Smooth muscle cell (in vitro differentiated cells): ENCODE data around the gene DCAF5. TPM values are rescaled to one million over a fixed set of nuclear protein-coding genes. Genes with fewer than 3 reads are reported as not detected.
A peak's percentile ranks its signal among the peaks of the same experiment; 100 is the strongest.
"Not testable (repeated sequence)": the region's sequence is repeated elsewhere in the genome, so short reads cannot be mapped to it uniquely, and the experiment has no call there.

Experiments used
- DNase-seq: peaks from one replicate; lab custom pipeline; 2025; ENCODE audit not compliant: unreplicated experiment; lab: John Stamatoyannopoulos, UW
- H2AFZ ChIP-seq: fragments of 200-600 bp; sonication (generic); 2 replicates; pipeline ENCODE4 v1.6.0; 2016; ENCODE audit warnings: antibody characterized with exemption, low read depth, mild to moderate bottlenecking
- H3F3A ChIP-seq: fragments of 200-600 bp; sonication (generic); 2 replicates; pipeline ENCODE4 v1.6.0; 2017; ENCODE audit warnings: antibody characterized with exemption, low read depth
- H3K27ac ChIP-seq: fragments of 200-600 bp; sonication (generic); 2 replicates; pipeline ENCODE4 v1.5.1; 2016; ENCODE audit warnings: low read depth, mild to moderate bottlenecking
- H3K27me3 ChIP-seq: fragments of 200-600 bp; sonication (generic); 2 replicates; pipeline ENCODE4 v1.6.1; 2016; ENCODE audit warnings: low read depth, mild to moderate bottlenecking
- H3K36me3 ChIP-seq: fragments of 200-600 bp; sonication (generic); 2 replicates; pipeline ENCODE4 v1.5.1; 2016; ENCODE audit warnings: low read depth
- H3K4me1 ChIP-seq: fragments of 200-600 bp; sonication (generic); 2 replicates; pipeline ENCODE4 v1.5.1; 2016; ENCODE audit warnings: low read depth
- H3K4me2 ChIP-seq: fragments of 200-600 bp; sonication (generic); 2 replicates; pipeline ENCODE4 v1.6.0; 2016; ENCODE audit warnings: mild to moderate bottlenecking
- H3K4me3 ChIP-seq: fragments of 200-600 bp; sonication (generic); 2 replicates; pipeline ENCODE4 v1.5.1; 2016; ENCODE audit warnings: mild to moderate bottlenecking
- H3K79me2 ChIP-seq: fragments of 200-600 bp; sonication (generic); 2 replicates; pipeline ENCODE4 v1.6.0; 2016; ENCODE audit warnings: low read depth, mild to moderate bottlenecking
- H3K9ac ChIP-seq: fragments of 200-600 bp; sonication (generic); 2 replicates; pipeline ENCODE4 v1.6.0; 2016; ENCODE audit warnings: low read depth
- H3K9me3 ChIP-seq: fragments of 200-600 bp; sonication (generic); replicated peaks from 2 replicates; pipeline ENCODE4 v1.5.1; 2016; ENCODE audit warnings: low read depth
- H4K20me1 ChIP-seq: fragments of 200-600 bp; sonication (generic); 2 replicates; pipeline ENCODE4 v1.6.0; 2016; ENCODE audit warnings: low read depth
- WGBS: methylation state at CpG from one replicate; pipeline ENCODE4 v1.1.7; 2016; ENCODE audit warnings: low lambda C conversion rate; 5-methylcytosine and 5-hydroxymethylcytosine counted together
- polyA plus RNA-seq: library from polyadenylated mRNA; unstranded; fragments of >200 nt; fragmentation: Nextera tagmentation; extraction: Ambion mirVana; gene quantifications from 2 replicates; pipeline ENCODE4 v1.2.1, GENCODE V29; 2016
- total RNA-seq: library from RNA; depleted of rRNA; stranded (reverse); fragments of >200 nt; gene quantifications from 2 replicates; pipeline ENCODE4 v1.2.3, GENCODE V29; 2014
- TF ChIP-seq, protein P1 (sequence below): fragments of 200-600 bp; sonication (generic); IDR thresholded peaks from 2 replicates; pipeline ENCODE4 v1.5.1; 2017; ENCODE audit warnings: borderline replicate concordance, mild to moderate bottlenecking, antibody characterized with exemption; ENCODE audit not compliant: insufficient read depth, poor library complexity, severe bottlenecking

DCAF5 gene
- total and polyA plus RNA-seq, 2 experiments from 2014 or later: 23.0 to 45.4 TPM

DNA sequence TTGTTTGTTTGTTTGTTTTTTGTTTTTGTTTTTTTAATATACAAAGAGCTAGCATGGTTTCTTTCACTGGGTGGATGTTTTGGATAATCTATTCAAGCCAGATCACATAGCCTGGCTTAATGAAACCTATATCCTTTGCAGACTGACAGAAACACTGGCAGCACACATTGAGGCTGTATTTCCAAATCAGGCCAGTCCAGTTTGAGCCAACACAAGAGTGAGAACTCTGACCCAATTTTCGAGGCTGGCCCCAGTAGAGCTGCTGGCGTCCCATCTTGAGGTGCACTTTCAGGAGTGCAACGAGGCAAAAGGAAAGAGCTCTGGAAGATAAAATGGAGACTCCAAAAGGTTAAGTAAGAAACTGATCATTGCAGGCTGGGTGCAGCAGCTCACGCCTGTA lies 129.9 kb downstream of the DCAF5 start:
- H3K27ac ChIP-seq: no peak overlapping the region
- peaks cover 2% of the 10 kb centered on the region for H3K4me1 ChIP-seq
- H3K9ac ChIP-seq: no peak overlapping the region
- no peaks in the 10 kb centered on the region for H4K20me1 ChIP-seq
- no peak for DNase-seq
- no peak overlapping the region for H3K4me3 ChIP-seq
- H3K79me2 ChIP-seq: no peaks in the 10 kb centered on the region
- H3K4me2 ChIP-seq: no peak overlapping the region
- H3K36me3 ChIP-seq: no peaks in the 10 kb centered on the region
- H3K27me3 ChIP-seq: no peaks in the 10 kb centered on the region
- H3K9me3 ChIP-seq: no peaks in the 10 kb centered on the region
- TF ChIP-seq, protein P1, sequence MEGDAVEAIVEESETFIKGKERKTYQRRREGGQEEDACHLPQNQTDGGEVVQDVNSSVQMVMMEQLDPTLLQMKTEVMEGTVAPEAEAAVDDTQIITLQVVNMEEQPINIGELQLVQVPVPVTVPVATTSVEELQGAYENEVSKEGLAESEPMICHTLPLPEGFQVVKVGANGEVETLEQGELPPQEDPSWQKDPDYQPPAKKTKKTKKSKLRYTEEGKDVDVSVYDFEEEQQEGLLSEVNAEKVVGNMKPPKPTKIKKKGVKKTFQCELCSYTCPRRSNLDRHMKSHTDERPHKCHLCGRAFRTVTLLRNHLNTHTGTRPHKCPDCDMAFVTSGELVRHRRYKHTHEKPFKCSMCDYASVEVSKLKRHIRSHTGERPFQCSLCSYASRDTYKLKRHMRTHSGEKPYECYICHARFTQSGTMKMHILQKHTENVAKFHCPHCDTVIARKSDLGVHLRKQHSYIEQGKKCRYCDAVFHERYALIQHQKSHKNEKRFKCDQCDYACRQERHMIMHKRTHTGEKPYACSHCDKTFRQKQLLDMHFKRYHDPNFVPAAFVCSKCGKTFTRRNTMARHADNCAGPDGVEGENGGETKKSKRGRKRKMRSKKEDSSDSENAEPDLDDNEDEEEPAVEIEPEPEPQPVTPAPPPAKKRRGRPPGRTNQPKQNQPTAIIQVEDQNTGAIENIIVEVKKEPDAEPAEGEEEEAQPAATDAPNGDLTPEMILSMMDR: no peak
- WGBS: 91% methylated on average over 4 of the region's 4 CpGs
- no peaks in the 10 kb centered on the region for H3F3A ChIP-seq
- no peak overlapping the region for H2AFZ ChIP-seq

DNA sequence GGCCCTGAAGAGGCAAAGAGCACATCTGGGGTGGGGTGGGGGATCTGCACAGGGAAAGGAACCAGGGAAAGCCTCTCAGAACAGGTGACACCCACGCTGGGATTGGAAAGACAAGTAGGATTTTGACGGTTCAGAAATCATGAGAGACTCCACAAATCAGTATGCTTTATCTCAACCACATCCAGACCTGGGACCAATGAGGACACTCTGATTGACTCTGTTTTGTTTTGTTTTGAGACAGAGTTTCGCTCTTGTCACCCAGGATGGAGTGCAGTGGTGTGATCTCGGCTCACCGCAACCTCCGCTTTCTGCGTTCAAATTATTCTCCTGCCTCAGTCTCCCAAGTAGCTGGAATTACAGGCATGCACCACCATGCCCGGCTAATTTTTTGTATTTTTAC lies 130.8 kb downstream of the DCAF5 start:
- not testable (repeated sequence) for H3K79me2 ChIP-seq, H3K9me3 ChIP-seq

DNA sequence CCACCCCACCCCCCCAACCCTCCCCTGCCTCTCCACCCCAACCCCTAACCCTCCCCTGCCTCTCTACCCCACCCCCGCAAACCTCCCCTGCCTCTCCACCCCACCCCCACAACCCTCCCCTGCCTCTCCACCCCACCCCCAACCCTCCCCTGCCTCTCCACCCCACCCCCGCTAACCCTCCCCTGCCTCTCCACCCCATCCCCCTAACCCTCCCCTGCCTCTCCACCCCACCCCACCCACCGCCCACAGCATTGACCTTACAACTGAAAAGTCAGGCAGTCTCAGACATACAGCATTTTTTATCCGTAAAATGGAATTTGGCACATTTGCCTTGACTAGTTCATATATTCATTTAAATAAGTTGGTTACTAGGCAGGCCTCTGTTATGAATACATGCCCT lies 135.2 kb downstream of the DCAF5 start:
- DNase-seq: no peak
- Histone ChIP-seq H3K79me2 (no peaks in the 10 kb centered on the region), H3K4me3 (no peak overlapping the region), H3K27me3 (no peaks in the 10 kb centered on the region), H2AFZ (no peak overlapping the region), H3K4me2 (no peak overlapping the region), H3K27ac (no peak overlapping the region), H4K20me1 (no peaks in the 10 kb centered on the region), H3F3A (peaks cover 2% of the 10 kb centered on the region), H3K9ac (no peak overlapping the region), H3K4me1 (peaks cover 9% of the 10 kb centered on the region), H3K36me3 (no peaks in the 10 kb centered on the region), H3K9me3 (no peaks in the 10 kb centered on the region)
- 88% methylated on average over 3 of the region's 4 CpGs for WGBS
- TF ChIP-seq, protein P1: no peak

More for the DNA sequence above, 130.8 kb downstream of the DCAF5 start:
- H3K4me3 ChIP-seq, H4K20me1 ChIP-seq, H3K4me2 ChIP-seq, H2AFZ ChIP-seq, H3K27me3 ChIP-seq, DNase-seq, H3K36me3 ChIP-seq, H3K27ac ChIP-seq, H3K9ac ChIP-seq, H3K4me1 ChIP-seq, H3F3A ChIP-seq: not testable (repeated sequence)
- 98% methylated on average over 8 of the region's 8 CpGs for WGBS

DNA sequence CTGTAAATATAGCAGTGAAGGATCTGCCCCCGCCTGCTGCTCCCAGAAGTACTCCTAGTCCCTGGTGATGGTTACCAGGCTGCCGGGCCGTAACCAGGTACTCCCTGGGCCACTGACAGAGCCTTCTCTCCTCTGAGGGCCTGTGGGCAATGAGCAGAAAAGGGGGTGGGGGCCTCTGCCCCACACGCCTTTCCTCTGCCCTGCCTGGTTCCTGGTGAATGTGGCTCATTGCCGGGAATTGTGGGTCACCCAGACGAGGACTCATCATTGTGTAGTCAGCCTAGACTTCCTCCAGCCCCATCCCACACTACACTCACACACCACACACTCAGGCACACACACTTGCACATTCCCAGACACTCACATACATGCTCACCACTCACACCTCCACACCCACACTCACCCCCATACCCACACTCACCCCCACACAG lies 138.1 kb downstream of the DCAF5 start:
- no peak overlapping the region for H3K9ac ChIP-seq
- no peaks in the 10 kb centered on the region for H3K36me3 ChIP-seq
- H3K27me3 ChIP-seq: no peaks in the 10 kb centered on the region
- H3F3A ChIP-seq: peaks cover 2% of the 10 kb centered on the region
- H2AFZ ChIP-seq: no peak overlapping the region
- peaks cover 9% of the 10 kb centered on the region for H3K4me1 ChIP-seq
- no peaks in the 10 kb centered on the region for H3K79me2 ChIP-seq
- TF ChIP-seq, protein P1: no peak
- H3K4me2 ChIP-seq: no peak overlapping the region
- H3K27ac ChIP-seq: peak overlapping the region; percentile 67
- no peaks in the 10 kb centered on the region for H4K20me1 ChIP-seq
- 69% methylated on average over 6 of the region's 6 CpGs for WGBS
- no peaks in the 10 kb centered on the region for H3K9me3 ChIP-seq
- no peak overlapping the region for H3K4me3 ChIP-seq
- no peak for DNase-seq
